ENCODE results near the gene MYBPH. TPM values are rescaled to one million over a fixed set of nuclear protein-coding genes. Genes with fewer than 3 reads are reported as not detected.

Gene MYBPH
- polyA plus RNA-seq, 1 donor from 2014 or later: not detected

DNA sequence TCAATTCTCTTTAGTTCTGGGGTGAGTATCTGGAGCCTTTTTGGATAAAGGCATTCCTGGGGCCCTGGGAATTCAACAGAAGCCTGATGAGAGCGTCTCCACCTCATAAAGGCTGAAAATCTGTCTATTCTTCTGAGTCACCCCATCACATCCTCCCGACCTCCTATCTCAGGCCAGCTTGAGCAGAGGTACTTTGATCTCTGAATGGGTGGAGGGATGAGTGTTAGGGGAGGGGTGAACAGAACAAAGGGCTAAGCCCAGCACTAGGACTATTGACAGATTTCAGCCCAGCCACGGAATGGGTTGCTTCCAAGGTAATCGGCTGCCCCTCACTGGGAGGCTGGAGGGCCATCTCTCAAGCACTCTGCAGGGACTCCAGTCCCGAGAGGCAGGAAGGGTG is 2.5 kb upstream of the MYBPH start:
- Histone ChIP-seq H3K9ac (ENCODE audit: low read length) (no peak overlapping the region), H2AFZ (ENCODE audit: low read depth, low read length) (no peak overlapping the region)

GRCh38 chr1:203177470-203178039 is 1.9 kb upstream of the MYBPH start:
- Histone ChIP-seq H3K36me3 (ENCODE audit: insufficient read depth, low read length) (no peaks in the 10 kb centered on the region), H3K9me3 (ENCODE audit: low read length) (no peaks in the 10 kb centered on the region), H3K4me3 (ENCODE audit: low read length) (no peak overlapping the region), H3K9ac (ENCODE audit: low read length) (no peak overlapping the region), H3K9me2 (ENCODE audit: insufficient read depth, low read length) (no peaks in the 10 kb centered on the region), H3K27me3 (ENCODE audit: insufficient read depth, low read depth, low read length) (no peaks in the 10 kb centered on the region), H2AFZ (ENCODE audit: low read depth, low read length) (no peak overlapping the region), H3K79me2 (replicated peaks; ENCODE audit: insufficient read depth, low read length) (no peaks in the 10 kb centered on the region), H3F3A (ENCODE audit: insufficient read depth, low read length, poor library complexity, severe bottlenecking) (no peaks in the 10 kb centered on the region), H3K27ac (ENCODE audit: low read length) (no peak overlapping the region), H3K4me2 (ENCODE audit: low read length) (no peak overlapping the region), H4K20me1 (ENCODE audit: insufficient read depth) (no peaks in the 10 kb centered on the region)
- TF ChIP-seq SMC3 (conservative IDR thresholded peaks at IDR 0.05; ENCODE audit: poor library complexity): no peak
- no peak for TF ChIP-seq EZH2 (IDR thresholded peaks at IDR 0.05; ENCODE audit: borderline replicate concordance, insufficient read depth, low read length, poor library complexity, severe bottlenecking)
- TF ChIP-seq RAD21 (conservative IDR thresholded peaks at IDR 0.05): no peak
- TF ChIP-seq MXI1 (conservative IDR thresholded peaks at IDR 0.05; ENCODE audit: poor library complexity, severe bottlenecking): no peak
- no peak for TF ChIP-seq REST (IDR thresholded peaks at IDR 0.05; ENCODE audit: borderline replicate concordance)
- no peak for TF ChIP-seq POLR2AphosphoS5 (IDR thresholded peaks at IDR 0.05)
- TF ChIP-seq EP300 (conservative IDR thresholded peaks at IDR 0.05; ENCODE audit: poor library complexity, severe bottlenecking): no peak
- TF ChIP-seq TAF1 (IDR thresholded peaks at IDR 0.05; ENCODE audit: low read depth): no peak
- no peak for TF ChIP-seq CTCF (IDR thresholded peaks at IDR 0.05; ENCODE audit: poor library complexity, severe bottlenecking)

More for the DNA sequence above, 2.5 kb upstream of the MYBPH start:
- TF ChIP-seq REST (IDR thresholded peaks at IDR 0.05; ENCODE audit: borderline replicate concordance): no peak
- no peak for TF ChIP-seq SMC3 (conservative IDR thresholded peaks at IDR 0.05; ENCODE audit: poor library complexity)
- no peak for TF ChIP-seq RAD21 (conservative IDR thresholded peaks at IDR 0.05)
- no peak for TF ChIP-seq TAF1 (IDR thresholded peaks at IDR 0.05; ENCODE audit: low read depth)
- no peak for TF ChIP-seq MXI1 (conservative IDR thresholded peaks at IDR 0.05; ENCODE audit: poor library complexity, severe bottlenecking)
- Histone ChIP-seq H3K9me3 (ENCODE audit: low read length) (no peaks in the 10 kb centered on the region), H3F3A (ENCODE audit: insufficient read depth, low read length, poor library complexity, severe bottlenecking) (no peaks in the 10 kb centered on the region), H3K79me2 (replicated peaks; ENCODE audit: insufficient read depth, low read length) (no peaks in the 10 kb centered on the region), H3K9me2 (ENCODE audit: insufficient read depth, low read length) (no peaks in the 10 kb centered on the region), H3K27me3 (ENCODE audit: insufficient read depth, low read depth, low read length) (no peaks in the 10 kb centered on the region), H3K27ac (ENCODE audit: low read length) (no peak overlapping the region), H3K4me3 (ENCODE audit: low read length) (no peak overlapping the region), H3K36me3 (ENCODE audit: insufficient read depth, low read length) (no peaks in the 10 kb centered on the region), H4K20me1 (ENCODE audit: insufficient read depth) (no peaks in the 10 kb centered on the region), H3K4me2 (ENCODE audit: low read length) (no peak overlapping the region)

Measured in neural cell (in vitro differentiated cells).